ENCODE data around the gene ZNF598. TPM values are rescaled to one million over a fixed set of nuclear protein-coding genes. Genes with fewer than 3 reads are reported as not detected.
A peak's percentile ranks its signal among the peaks of the same experiment; 100 is the strongest.

The ZNF598 gene
- total and polyA plus RNA-seq, 7 experiments from 2014 or later, result 1.9 to 63.2 (median 46.0) TPM

DNA sequence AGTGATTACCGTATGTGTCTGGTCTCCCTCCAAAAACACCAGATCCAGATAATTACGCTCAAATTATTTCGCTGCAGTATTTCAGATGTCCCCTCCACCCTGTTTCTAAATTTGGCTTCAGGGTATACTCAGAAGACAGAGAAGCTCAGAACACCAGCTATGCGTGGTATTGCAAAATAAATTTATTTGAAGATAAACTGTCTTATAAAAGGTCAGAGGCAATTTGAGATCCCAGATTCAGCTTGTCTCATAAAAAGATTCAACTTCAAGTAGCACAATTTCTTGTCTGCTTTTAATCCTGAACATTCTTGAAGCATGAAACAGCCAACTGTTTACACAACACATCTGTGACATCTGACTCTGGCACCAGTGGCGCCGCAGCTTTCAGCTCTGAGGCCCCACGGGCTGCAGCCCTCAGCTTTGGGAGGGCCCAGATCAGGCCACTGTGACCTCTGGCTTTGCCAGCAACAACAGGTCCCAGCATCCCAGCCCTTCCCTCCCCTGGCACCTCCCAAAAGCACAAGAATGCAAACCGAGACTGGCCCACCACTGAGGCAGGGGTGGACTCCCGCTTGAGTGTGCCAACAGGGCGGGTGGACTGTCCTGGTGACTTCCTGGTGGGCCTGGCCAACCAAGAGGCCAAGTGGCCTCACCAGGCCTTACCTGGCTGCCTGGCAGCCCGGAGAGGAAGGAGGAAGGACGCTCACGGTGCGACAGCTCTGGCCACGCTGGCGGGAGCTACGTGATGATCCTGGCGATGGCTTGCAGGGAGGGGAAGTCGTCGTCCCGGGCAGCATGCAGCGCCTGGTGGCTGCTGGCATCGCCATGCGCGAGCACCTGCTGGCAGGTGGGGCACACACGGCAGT, 11.9 kb downstream of the ZNF598 start:
- CTCF ChIA-PET, result interaction anchor here (0.6 kb wide), 1 partner anchor 9 kb away, joined by 3 read pairs; no protein-coding TSS in a partner anchor
- no peaks in the 10 kb centered on the region for H3K9me3 Mint-ChIP-seq

DNA sequence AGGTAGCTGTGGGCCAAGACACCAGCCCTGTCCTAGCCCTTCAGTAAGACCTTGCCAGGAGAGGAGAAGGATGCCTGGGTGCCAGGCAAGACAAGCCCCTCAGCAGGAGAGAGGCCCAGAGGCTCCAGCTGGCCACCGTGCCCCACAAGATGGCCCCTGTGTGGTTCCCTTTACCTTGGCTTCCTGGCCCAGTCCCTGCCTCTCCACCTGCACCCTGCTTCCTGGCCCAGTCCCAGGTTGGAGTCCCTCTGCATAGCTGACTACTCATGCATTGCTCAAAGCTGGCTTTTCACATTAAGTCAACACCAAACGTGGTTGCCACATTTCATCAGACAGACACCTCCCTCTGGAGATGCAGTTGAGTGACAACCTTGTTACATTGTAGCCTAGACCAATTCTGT, 15.9 kb downstream of the ZNF598 start:
- H3K27ac Mint-ChIP-seq, result peak overlapping the region in 8 of 9 donors; percentile 37 to 90 (median 68)
- peak overlapping the region; percentile 33 for H3K27ac ChIP-seq (ENCODE audit: low read depth, low read length)
- H3K4me3 ChIP-seq (ENCODE audit: low read length), result no peak overlapping the region
- H3K27me3 ChIP-seq (ENCODE audit: control insufficient read depth in 2 of 2, insufficient read depth in 2 of 2, low read length in 2 of 2), result peaks cover 0 to 3% of the 10 kb centered on the region in 2 donors
- peaks cover 3 to 30% (median 22%) of the 10 kb centered on the region in 7 donors for H3K4me1 Mint-ChIP-seq
- peaks cover 4 to 7% (median 6%) of the 10 kb centered on the region in 5 donors for H3K27me3 Mint-ChIP-seq
- H3K4me3 Mint-ChIP-seq, result peak overlapping the region in 6 of 10 donors; percentile 4 to 70 (median 27)
- CTCF ChIA-PET, result interaction anchor here (0.5 kb wide), 1 partner anchor 889 kb away, joined by 3 read pairs; no protein-coding TSS in a partner anchor
- DNase-seq (no peak), ATAC-seq (no peak)
- intact Hi-C loops (cut with micrococcal nuclease), result loop anchor here in 1 of 2 donors (10.0 kb wide), 1 partner anchor 231 kb away; the partner anchor contains the start of gene E4F1
- peaks cover 0 to 9% (median 6%) of the 10 kb centered on the region in 5 donors for H3K36me3 Mint-ChIP-seq
- no peaks in the 10 kb centered on the region for H3K9me3 ChIP-seq (ENCODE audit: control insufficient read depth in 2 of 3, low read length in 3 of 3)
- peaks cover 0 to 20% (median 0%) of the 10 kb centered on the region in 3 experiments for H3K36me3 ChIP-seq (ENCODE audit: control insufficient read depth in 2 of 3, insufficient read depth in 3 of 3, low read length in 3 of 3)
- POLR2A ChIA-PET, result interaction anchor here (1.2 to 3.7 kb wide), 7 partner anchors 8 to 162 kb away, joined by 3 to 30 read pairs (median 8); partner anchors contain the start of genes GFER, NDUFB10, RNF151 and RPS2
- no peaks in the 10 kb centered on the region for H3K9me3 Mint-ChIP-seq
- peaks cover 15 to 16% of the 10 kb centered on the region in 2 donors for H3K4me1 ChIP-seq (ENCODE audit: control insufficient read depth in 2 of 2, insufficient read depth in 2 of 2, low read length in 2 of 2)

More for the DNA sequence above, 11.9 kb downstream of the ZNF598 start:
- H3K27ac Mint-ChIP-seq, result peak overlapping the region in 1 of 9 donors; percentile 14
- Histone ChIP-seq H3K27me3 (ENCODE audit: control insufficient read depth in 2 of 2, insufficient read depth in 2 of 2, low read length in 2 of 2) (no peaks in the 10 kb centered on the region), H3K27ac (ENCODE audit: low read depth, low read length) (no peak overlapping the region), H3K4me1 (ENCODE audit: control insufficient read depth in 2 of 2, insufficient read depth in 2 of 2, low read length in 2 of 2) (no peaks in the 10 kb centered on the region), H3K36me3 (ENCODE audit: control insufficient read depth in 2 of 3, insufficient read depth in 3 of 3, low read length in 3 of 3) (peaks cover 0 to 60% (median 5%) of the 10 kb centered on the region in 3 experiments), H3K4me3 (ENCODE audit: low read length) (no peak overlapping the region), H3K9me3 (ENCODE audit: control insufficient read depth in 2 of 3, low read length in 3 of 3) (no peaks in the 10 kb centered on the region)
- ATAC-seq (no peak), DNase-seq (no peak)
- intact Hi-C loops (cut with micrococcal nuclease), result loop anchor here in 1 of 2 donors (10.0 kb wide), 1 partner anchor 227 kb away; the partner anchor contains the start of gene E4F1
- POLR2A ChIA-PET, result interaction anchor here (1.0 kb wide), 1 partner anchor 33 kb away, joined by 3 read pairs; the partner anchor contains the start of gene RPS2
- H3K27me3 Mint-ChIP-seq, result no peaks in the 10 kb centered on the region
- peaks cover 0 to 9% (median 5%) of the 10 kb centered on the region in 7 donors for H3K4me1 Mint-ChIP-seq
- peaks cover 0 to 10% (median 7%) of the 10 kb centered on the region in 5 donors for H3K36me3 Mint-ChIP-seq
- no peak overlapping the region for H3K4me3 Mint-ChIP-seq

GRCh38 chr16:1992704-1993317, 16.8 kb downstream of the ZNF598 start:
- intact Hi-C loops (cut with micrococcal nuclease), result loop anchor here (1.0 to 10.0 kb wide), 7 partner anchors 9 to 232 kb away; partner anchors contain the start of genes GFER (in 2 of the 2), MSRB1 (in 2 of the 2), ZNF598 (in 2 of the 2) and E4F1 (in 1 of the 2)
- H3K27ac Mint-ChIP-seq, result peak overlapping the region in 1 of 9 donors; percentile 58

GRCh38 chr16:1991948-1992703, 17.5 kb downstream of the ZNF598 start:
- Mint-ChIP-seq H3K27ac (peak overlapping the region in 7 of 9 donors; percentile 22 to 82 (median 62)), H3K36me3 (peaks cover 0 to 5% (median under 1%) of the 10 kb centered on the region in 5 donors), H3K4me3 (peak overlapping the region in 9 of 10 donors; percentile 45 to 82 (median 75)), H3K9me3 (no peaks in the 10 kb centered on the region), H3K27me3 (peaks cover 8 to 14% (median 10%) of the 10 kb centered on the region in 5 donors), H3K4me1 (peaks cover 5 to 33% (median 22%) of the 10 kb centered on the region in 7 donors)
- peak overlapping the region; percentile 39 for H3K4me3 ChIP-seq (ENCODE audit: low read length)
- H3K27me3 ChIP-seq (ENCODE audit: control insufficient read depth in 2 of 2, insufficient read depth in 2 of 2, low read length in 2 of 2), result peaks cover 0 to 3% of the 10 kb centered on the region in 2 donors
- no peaks in the 10 kb centered on the region for H3K9me3 ChIP-seq (ENCODE audit: control insufficient read depth in 2 of 3, low read length in 3 of 3)
- peak overlapping the region; percentile 54 for H3K27ac ChIP-seq (ENCODE audit: low read depth, low read length)
- ChIA-PET POLR2A (interaction anchor here (0.7 to 3.7 kb wide), 10 partner anchors 8 to 164 kb away, joined by 3 to 39 read pairs (median 5); partner anchors contain the start of genes GFER, NDUFB10, NOXO1 and RNF151), CTCF (interaction anchor here (1.0 kb wide), 1 partner anchor 163 kb away, joined by 3 read pairs; the partner anchor contains the start of gene TRAF7)
- peaks cover 0 to 6% (median 0%) of the 10 kb centered on the region in 3 experiments for H3K36me3 ChIP-seq (ENCODE audit: control insufficient read depth in 2 of 3, insufficient read depth in 3 of 3, low read length in 3 of 3)
- ATAC-seq, result peak; percentile 95
- intact Hi-C loops (cut with micrococcal nuclease), result loop anchor here (1.0 to 10.0 kb wide), 8 partner anchors 8 to 233 kb away; partner anchors contain the start of genes GFER (in 2 of the 2), MSRB1 (in 2 of the 2), ZNF598 (in 2 of the 2) and E4F1 (in 1 of the 2)
- peaks cover 15 to 16% of the 10 kb centered on the region in 2 donors for H3K4me1 ChIP-seq (ENCODE audit: control insufficient read depth in 2 of 2, insufficient read depth in 2 of 2, low read length in 2 of 2)
- peak; percentile 85 to 98 (median 92) for DNase-seq

More at GRCh38 chr16:1992704-1993317, 16.8 kb downstream of the ZNF598 start:
- ChIA-PET POLR2A (interaction anchor here (0.7 to 3.7 kb wide), 10 partner anchors 9 to 163 kb away, joined by 3 to 39 read pairs (median 7); partner anchors contain the start of genes GFER, NDUFB10, NOXO1 and RNF151), CTCF (interaction anchor here (1.0 kb wide), 1 partner anchor 163 kb away, joined by 3 read pairs; the partner anchor contains the start of gene TRAF7)
- Mint-ChIP-seq H3K4me1 (peaks cover 5 to 33% (median 22%) of the 10 kb centered on the region in 7 donors), H3K36me3 (peaks cover 0 to 5% (median 4%) of the 10 kb centered on the region in 5 donors), H3K9me3 (no peaks in the 10 kb centered on the region), H3K4me3 (no peak overlapping the region), H3K27me3 (peaks cover 8 to 12% (median 10%) of the 10 kb centered on the region in 5 donors)
- H3K27me3 ChIP-seq (ENCODE audit: control insufficient read depth in 2 of 2, insufficient read depth in 2 of 2, low read length in 2 of 2), result peaks cover 0 to 3% of the 10 kb centered on the region in 2 donors
- H3K4me1 ChIP-seq (ENCODE audit: control insufficient read depth in 2 of 2, insufficient read depth in 2 of 2, low read length in 2 of 2), result peaks cover 15 to 16% of the 10 kb centered on the region in 2 donors
- H3K4me3 ChIP-seq (ENCODE audit: low read length), result no peak overlapping the region
- DNase-seq, result no peak
- H3K27ac ChIP-seq (ENCODE audit: low read depth, low read length), result peak overlapping the region; percentile 33
- no peak for ATAC-seq
- H3K36me3 ChIP-seq (ENCODE audit: control insufficient read depth in 2 of 3, insufficient read depth in 3 of 3, low read length in 3 of 3), result peaks cover 0 to 11% (median 0%) of the 10 kb centered on the region in 3 experiments
- H3K9me3 ChIP-seq (ENCODE audit: control insufficient read depth in 2 of 3, low read length in 3 of 3), result no peaks in the 10 kb centered on the region

DNA sequence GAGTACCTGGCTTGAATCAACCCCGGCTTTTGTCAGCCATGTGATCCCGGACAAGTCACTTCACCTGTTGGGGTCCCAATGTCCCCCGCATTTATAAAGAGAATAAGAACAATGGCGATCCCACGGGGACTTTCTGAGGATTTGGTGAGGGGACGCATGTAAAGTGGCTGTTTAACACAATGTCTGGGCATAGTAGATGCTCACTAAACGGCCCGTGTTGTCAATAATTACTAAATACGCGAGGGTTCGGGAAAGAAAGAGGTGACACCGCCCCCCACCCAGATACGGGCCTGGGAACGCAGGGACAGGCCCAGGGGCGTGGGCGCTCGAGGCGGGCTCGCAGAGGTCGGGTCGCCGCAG, 18.1 kb downstream of the ZNF598 start:
- CTCF ChIA-PET, result no interaction called here
- Histone ChIP-seq H3K27me3 (ENCODE audit: control insufficient read depth in 2 of 2, insufficient read depth in 2 of 2, low read length in 2 of 2) (peaks cover 0 to 3% of the 10 kb centered on the region in 2 donors), H3K27ac (ENCODE audit: low read depth, low read length) (peak overlapping the region; percentile 54), H3K36me3 (ENCODE audit: control insufficient read depth in 2 of 3, insufficient read depth in 3 of 3, low read length in 3 of 3) (peaks cover 0 to 4% (median 0%) of the 10 kb centered on the region in 3 experiments), H3K4me1 (ENCODE audit: control insufficient read depth in 2 of 2, insufficient read depth in 2 of 2, low read length in 2 of 2) (peaks cover 15 to 16% of the 10 kb centered on the region in 2 donors), H3K9me3 (ENCODE audit: control insufficient read depth in 2 of 3, low read length in 3 of 3) (no peaks in the 10 kb centered on the region), H3K4me3 (ENCODE audit: low read length) (peak overlapping the region; percentile 39)
- no peak for ATAC-seq
- peaks cover 8 to 14% (median 12%) of the 10 kb centered on the region in 5 donors for H3K27me3 Mint-ChIP-seq
- POLR2A ChIA-PET, result interaction anchor here (1.0 to 3.7 kb wide), 11 partner anchors 9 to 691 kb away, joined by 3 to 39 read pairs (median 4); partner anchors contain the start of genes KCTD5, NDUFB10, NOXO1 and RNF151
- peaks cover 0 to 5% (median 2%) of the 10 kb centered on the region in 5 donors for H3K36me3 Mint-ChIP-seq
- no peaks in the 10 kb centered on the region for H3K9me3 Mint-ChIP-seq
- peak overlapping the region; percentile 68 to 83 (median 77) for H3K4me3 Mint-ChIP-seq
- peak overlapping the region in 6 of 9 donors; percentile 62 to 82 (median 72) for H3K27ac Mint-ChIP-seq
- peaks cover 5 to 33% (median 22%) of the 10 kb centered on the region in 7 donors for H3K4me1 Mint-ChIP-seq
- DNase-seq, result no peak
- intact Hi-C loops (cut with micrococcal nuclease), result loop anchor here (2.0 to 10.0 kb wide), 2 partner anchors 27 to 233 kb away; partner anchors contain the start of genes E4F1 (in 1 of the 2) and RPS2 (in 1 of the 2)

Data from naive thymus-derived CD4-positive, alpha-beta T cell (primary cell).